Measurements from ENCODE around the gene COG6. TPM values are rescaled to one million over a fixed set of nuclear protein-coding genes. Genes with fewer than 3 reads are reported as not detected.

COG6 gene
- total and polyA plus RNA-seq, 10 of the 15 experiments (the other 5 are each of a cell fraction or from before 2014, with no cell fraction given): 4.5 to 29.8 (median 12.6) TPM

GRCh38 chr13:39760521-39760920, 105.1 kb downstream of the COG6 start (continued):
- TF ChIP-seq CUX1 (IDR thresholded peaks at IDR 0.05; ENCODE audit: insufficient replicate concordance, low read depth, low read length): no peak
- TF ChIP-seq CBX5 (IDR thresholded peaks at IDR 0.05; ENCODE audit: low read depth): no peak
- TF ChIP-seq, protein P1, sequence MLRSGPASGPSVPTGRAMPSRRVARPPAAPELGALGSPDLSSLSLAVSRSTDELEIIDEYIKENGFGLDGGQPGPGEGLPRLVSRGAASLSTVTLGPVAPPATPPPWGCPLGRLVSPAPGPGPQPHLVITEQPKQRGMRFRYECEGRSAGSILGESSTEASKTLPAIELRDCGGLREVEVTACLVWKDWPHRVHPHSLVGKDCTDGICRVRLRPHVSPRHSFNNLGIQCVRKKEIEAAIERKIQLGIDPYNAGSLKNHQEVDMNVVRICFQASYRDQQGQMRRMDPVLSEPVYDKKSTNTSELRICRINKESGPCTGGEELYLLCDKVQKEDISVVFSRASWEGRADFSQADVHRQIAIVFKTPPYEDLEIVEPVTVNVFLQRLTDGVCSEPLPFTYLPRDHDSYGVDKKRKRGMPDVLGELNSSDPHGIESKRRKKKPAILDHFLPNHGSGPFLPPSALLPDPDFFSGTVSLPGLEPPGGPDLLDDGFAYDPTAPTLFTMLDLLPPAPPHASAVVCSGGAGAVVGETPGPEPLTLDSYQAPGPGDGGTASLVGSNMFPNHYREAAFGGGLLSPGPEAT (IDR thresholded peaks at IDR 0.05; ENCODE audit: low read depth): peak; percentile 53; the same call in 1 of the 2 replicates
- no peak for TF ChIP-seq SKIL (IDR thresholded peaks at IDR 0.05; ENCODE audit: low read depth, poor library complexity, severe bottlenecking)
- TF ChIP-seq NFXL1 (IDR thresholded peaks at IDR 0.05; ENCODE audit: borderline replicate concordance): no peak
- TF ChIP-seq USF2 (IDR thresholded peaks at IDR 0.05; ENCODE audit: borderline replicate concordance, low read depth, low read length): no peak
- no peak for TF ChIP-seq FOS (IDR thresholded peaks at IDR 0.05; ENCODE audit: borderline replicate concordance, extremely low read depth, insufficient read length)
- no peak for TF ChIP-seq MYC (IDR thresholded peaks at IDR 0.05; ENCODE audit: insufficient read depth, insufficient read length, insufficient replicate concordance, low read length, severe bottlenecking)
- TF ChIP-seq, protein P2, sequence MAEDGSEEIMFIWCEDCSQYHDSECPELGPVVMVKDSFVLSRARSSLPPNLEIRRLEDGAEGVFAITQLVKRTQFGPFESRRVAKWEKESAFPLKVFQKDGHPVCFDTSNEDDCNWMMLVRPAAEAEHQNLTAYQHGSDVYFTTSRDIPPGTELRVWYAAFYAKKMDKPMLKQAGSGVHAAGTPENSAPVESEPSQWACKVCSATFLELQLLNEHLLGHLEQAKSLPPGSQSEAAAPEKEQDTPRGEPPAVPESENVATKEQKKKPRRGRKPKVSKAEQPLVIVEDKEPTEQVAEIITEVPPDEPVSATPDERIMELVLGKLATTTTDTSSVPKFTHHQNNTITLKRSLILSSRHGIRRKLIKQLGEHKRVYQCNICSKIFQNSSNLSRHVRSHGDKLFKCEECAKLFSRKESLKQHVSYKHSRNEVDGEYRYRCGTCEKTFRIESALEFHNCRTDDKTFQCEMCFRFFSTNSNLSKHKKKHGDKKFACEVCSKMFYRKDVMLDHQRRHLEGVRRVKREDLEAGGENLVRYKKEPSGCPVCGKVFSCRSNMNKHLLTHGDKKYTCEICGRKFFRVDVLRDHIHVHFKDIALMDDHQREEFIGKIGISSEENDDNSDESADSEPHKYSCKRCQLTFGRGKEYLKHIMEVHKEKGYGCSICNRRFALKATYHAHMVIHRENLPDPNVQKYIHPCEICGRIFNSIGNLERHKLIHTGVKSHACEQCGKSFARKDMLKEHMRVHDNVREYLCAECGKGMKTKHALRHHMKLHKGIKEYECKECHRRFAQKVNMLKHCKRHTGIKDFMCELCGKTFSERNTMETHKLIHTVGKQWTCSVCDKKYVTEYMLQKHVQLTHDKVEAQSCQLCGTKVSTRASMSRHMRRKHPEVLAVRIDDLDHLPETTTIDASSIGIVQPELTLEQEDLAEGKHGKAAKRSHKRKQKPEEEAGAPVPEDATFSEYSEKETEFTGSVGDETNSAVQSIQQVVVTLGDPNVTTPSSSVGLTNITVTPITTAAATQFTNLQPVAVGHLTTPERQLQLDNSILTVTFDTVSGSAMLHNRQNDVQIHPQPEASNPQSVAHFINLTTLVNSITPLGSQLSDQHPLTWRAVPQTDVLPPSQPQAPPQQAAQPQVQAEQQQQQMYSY (CRISPR knock-in tag; IDR thresholded peaks at IDR 0.05): no peak
- no peak for TF ChIP-seq RCOR1 (conservative IDR thresholded peaks at IDR 0.05; ENCODE audit: low read depth, low read length)
- no peak for TF ChIP-seq TBL1XR1 (IDR thresholded peaks at IDR 0.05; ENCODE audit: low read depth, low read length)
- TF ChIP-seq FOXK2 (IDR thresholded peaks at IDR 0.05): no peak
- TF ChIP-seq KLF5 (IDR thresholded peaks at IDR 0.05; ENCODE audit: partially characterized antibody): no peak
- no peak for TF ChIP-seq RFX5 (IDR thresholded peaks at IDR 0.05; ENCODE audit: low read depth, low read length)
- TF ChIP-seq POU2F2 (IDR thresholded peaks at IDR 0.05; ENCODE audit: borderline replicate concordance, low read depth, low read length): no peak; the same call in 2 of the 3 replicates
- no peak for TF ChIP-seq MTA3 (IDR thresholded peaks at IDR 0.05; ENCODE audit: borderline replicate concordance, low read length)

Data from GM12878 (cell line).